ENCODE results near the gene ERFL.

ERFL gene

GRCh38 chr19:41861846-41862245, 66.4 kb downstream of the ERFL start:
- TF ChIP-seq TCF12 (IDR thresholded peaks at IDR 0.05; ENCODE audit: low read depth), result no peak
- TF ChIP-seq FOXM1 (IDR thresholded peaks at IDR 0.05; ENCODE audit: borderline replicate concordance, low read depth), result no peak
- TF ChIP-seq, protein P1, sequence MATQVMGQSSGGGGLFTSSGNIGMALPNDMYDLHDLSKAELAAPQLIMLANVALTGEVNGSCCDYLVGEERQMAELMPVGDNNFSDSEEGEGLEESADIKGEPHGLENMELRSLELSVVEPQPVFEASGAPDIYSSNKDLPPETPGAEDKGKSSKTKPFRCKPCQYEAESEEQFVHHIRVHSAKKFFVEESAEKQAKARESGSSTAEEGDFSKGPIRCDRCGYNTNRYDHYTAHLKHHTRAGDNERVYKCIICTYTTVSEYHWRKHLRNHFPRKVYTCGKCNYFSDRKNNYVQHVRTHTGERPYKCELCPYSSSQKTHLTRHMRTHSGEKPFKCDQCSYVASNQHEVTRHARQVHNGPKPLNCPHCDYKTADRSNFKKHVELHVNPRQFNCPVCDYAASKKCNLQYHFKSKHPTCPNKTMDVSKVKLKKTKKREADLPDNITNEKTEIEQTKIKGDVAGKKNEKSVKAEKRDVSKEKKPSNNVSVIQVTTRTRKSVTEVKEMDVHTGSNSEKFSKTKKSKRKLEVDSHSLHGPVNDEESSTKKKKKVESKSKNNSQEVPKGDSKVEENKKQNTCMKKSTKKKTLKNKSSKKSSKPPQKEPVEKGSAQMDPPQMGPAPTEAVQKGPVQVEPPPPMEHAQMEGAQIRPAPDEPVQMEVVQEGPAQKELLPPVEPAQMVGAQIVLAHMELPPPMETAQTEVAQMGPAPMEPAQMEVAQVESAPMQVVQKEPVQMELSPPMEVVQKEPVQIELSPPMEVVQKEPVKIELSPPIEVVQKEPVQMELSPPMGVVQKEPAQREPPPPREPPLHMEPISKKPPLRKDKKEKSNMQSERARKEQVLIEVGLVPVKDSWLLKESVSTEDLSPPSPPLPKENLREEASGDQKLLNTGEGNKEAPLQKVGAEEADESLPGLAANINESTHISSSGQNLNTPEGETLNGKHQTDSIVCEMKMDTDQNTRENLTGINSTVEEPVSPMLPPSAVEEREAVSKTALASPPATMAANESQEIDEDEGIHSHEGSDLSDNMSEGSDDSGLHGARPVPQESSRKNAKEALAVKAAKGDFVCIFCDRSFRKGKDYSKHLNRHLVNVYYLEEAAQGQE (IDR thresholded peaks at IDR 0.05; ENCODE audit: low read depth), result no peak
- no peak for TF ChIP-seq ZBTB7A (IDR thresholded peaks at IDR 0.05; ENCODE audit: low read depth)
- TF ChIP-seq YY1 (IDR thresholded peaks at IDR 0.05; ENCODE audit: low read depth), result no peak
- no peak for TF ChIP-seq EP300 (IDR thresholded peaks at IDR 0.05; ENCODE audit: borderline replicate concordance)
- TF ChIP-seq, protein P2, sequence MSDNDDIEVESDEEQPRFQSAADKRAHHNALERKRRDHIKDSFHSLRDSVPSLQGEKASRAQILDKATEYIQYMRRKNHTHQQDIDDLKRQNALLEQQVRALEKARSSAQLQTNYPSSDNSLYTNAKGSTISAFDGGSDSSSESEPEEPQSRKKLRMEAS (IDR thresholded peaks at IDR 0.05), result no peak
- TF ChIP-seq EGR1 (IDR thresholded peaks at IDR 0.05), result no peak
- TF ChIP-seq CREB1 (IDR thresholded peaks at IDR 0.05; ENCODE audit: low read depth), result no peak
- TF ChIP-seq TAF1 (IDR thresholded peaks at IDR 0.05; ENCODE audit: low read depth), result no peak
- no peak for TF ChIP-seq RAD21 (IDR thresholded peaks at IDR 0.05; ENCODE audit: low read depth)
- no peak for TF ChIP-seq NFIC (IDR thresholded peaks at IDR 0.05)
- no peak for TF ChIP-seq CEBPB (IDR thresholded peaks at IDR 0.05)
- TF ChIP-seq, protein P3, sequence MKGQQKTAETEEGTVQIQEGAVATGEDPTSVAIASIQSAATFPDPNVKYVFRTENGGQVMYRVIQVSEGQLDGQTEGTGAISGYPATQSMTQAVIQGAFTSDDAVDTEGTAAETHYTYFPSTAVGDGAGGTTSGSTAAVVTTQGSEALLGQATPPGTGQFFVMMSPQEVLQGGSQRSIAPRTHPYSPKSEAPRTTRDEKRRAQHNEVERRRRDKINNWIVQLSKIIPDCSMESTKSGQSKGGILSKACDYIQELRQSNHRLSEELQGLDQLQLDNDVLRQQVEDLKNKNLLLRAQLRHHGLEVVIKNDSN (IDR thresholded peaks at IDR 0.05), result no peak
- no peak for TF ChIP-seq TEAD4 (IDR thresholded peaks at IDR 0.05)

GRCh38 chr19:41861116-41861768, 67.0 kb downstream of the ERFL start:
- TF ChIP-seq TEAD4 (IDR thresholded peaks at IDR 0.05), result no peak
- no peak for TF ChIP-seq ZBTB7A (IDR thresholded peaks at IDR 0.05; ENCODE audit: low read depth)
- no peak for TF ChIP-seq YY1 (IDR thresholded peaks at IDR 0.05; ENCODE audit: low read depth)
- no peak for TF ChIP-seq NFIC (IDR thresholded peaks at IDR 0.05)
- TF ChIP-seq, protein P3 (IDR thresholded peaks at IDR 0.05), result no peak
- TF ChIP-seq RAD21 (IDR thresholded peaks at IDR 0.05; ENCODE audit: low read depth), result no peak
- no peak for TF ChIP-seq FOXM1 (IDR thresholded peaks at IDR 0.05; ENCODE audit: borderline replicate concordance, low read depth)
- no peak for TF ChIP-seq EP300 (IDR thresholded peaks at IDR 0.05; ENCODE audit: borderline replicate concordance)
- no peak for TF ChIP-seq TAF1 (IDR thresholded peaks at IDR 0.05; ENCODE audit: low read depth)
- TF ChIP-seq TCF12 (IDR thresholded peaks at IDR 0.05; ENCODE audit: low read depth), result no peak
- no peak for TF ChIP-seq CEBPB (IDR thresholded peaks at IDR 0.05)
- TF ChIP-seq, protein P2 (IDR thresholded peaks at IDR 0.05), result no peak
- TF ChIP-seq CREB1 (IDR thresholded peaks at IDR 0.05; ENCODE audit: low read depth), result no peak

GRCh38 chr19:41860419-41861115, 67.7 kb downstream of the ERFL start:
- no peak for TF ChIP-seq TAF1 (IDR thresholded peaks at IDR 0.05; ENCODE audit: low read depth)
- TF ChIP-seq CREB1 (IDR thresholded peaks at IDR 0.05; ENCODE audit: low read depth), result no peak
- no peak for TF ChIP-seq TCF12 (IDR thresholded peaks at IDR 0.05; ENCODE audit: low read depth)
- TF ChIP-seq RAD21 (IDR thresholded peaks at IDR 0.05; ENCODE audit: low read depth), result no peak
- TF ChIP-seq YY1 (IDR thresholded peaks at IDR 0.05; ENCODE audit: low read depth), result no peak
- TF ChIP-seq, protein P2 (IDR thresholded peaks at IDR 0.05), result no peak
- TF ChIP-seq EP300 (IDR thresholded peaks at IDR 0.05; ENCODE audit: borderline replicate concordance), result no peak
- no peak for TF ChIP-seq TEAD4 (IDR thresholded peaks at IDR 0.05)
- TF ChIP-seq NFIC (IDR thresholded peaks at IDR 0.05), result no peak
- no peak for TF ChIP-seq CEBPB (IDR thresholded peaks at IDR 0.05)
- no peak for TF ChIP-seq ZBTB7A (IDR thresholded peaks at IDR 0.05; ENCODE audit: low read depth)
- TF ChIP-seq EGR1 (IDR thresholded peaks at IDR 0.05), result no peak
- TF ChIP-seq, protein P3 (IDR thresholded peaks at IDR 0.05), result no peak
- TF ChIP-seq, protein P1 (IDR thresholded peaks at IDR 0.05; ENCODE audit: low read depth), result no peak
- no peak for TF ChIP-seq FOXM1 (IDR thresholded peaks at IDR 0.05; ENCODE audit: borderline replicate concordance, low read depth)

DNA sequence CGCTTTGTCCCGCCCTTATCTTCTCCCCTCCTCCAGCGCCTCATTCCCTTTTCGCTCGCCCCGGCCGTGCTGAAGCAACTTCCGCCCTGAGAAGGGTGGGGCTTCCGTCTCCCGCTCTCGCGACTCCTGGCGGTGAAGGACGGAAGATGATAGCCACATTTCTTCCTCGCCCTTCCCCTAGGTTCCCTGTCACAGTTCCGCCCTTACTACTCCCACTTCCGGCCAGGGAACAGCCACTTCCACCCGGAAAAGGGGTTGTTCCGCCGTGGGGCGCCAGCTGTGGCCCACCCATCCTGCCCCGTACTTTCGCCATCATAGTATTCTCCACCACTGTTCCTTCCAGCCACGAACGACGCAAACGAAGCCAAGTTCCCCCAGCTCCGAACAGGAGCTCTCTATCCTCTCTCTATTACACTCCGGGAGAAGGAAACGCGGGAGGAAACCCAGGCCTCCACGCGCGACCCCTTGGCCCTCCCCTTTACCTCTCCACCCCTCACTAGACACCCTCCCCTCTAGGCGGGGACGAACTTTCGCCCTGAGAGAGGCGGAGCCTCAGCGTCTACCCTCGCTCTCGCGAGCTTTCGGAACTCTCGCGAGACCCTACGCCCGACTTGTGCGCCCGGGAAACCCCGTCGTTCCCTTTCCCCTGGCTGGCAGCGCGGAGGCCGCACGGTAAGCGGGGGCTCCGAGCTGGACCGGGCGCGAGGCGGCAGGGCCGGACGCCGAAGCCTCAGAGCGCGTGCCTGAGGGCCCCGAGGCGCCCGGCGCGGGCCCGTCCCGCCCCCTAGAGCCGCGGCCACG, 68.4 kb downstream of the ERFL start, which contains the start of gene RPS19:
Gene RPS19 (plus strand): TSS at position 638 of the 801 bp plus-strand sequence. CDS start 520 bp downstream, outside the sequence.
- TF ChIP-seq YY1 (IDR thresholded peaks at IDR 0.05; ENCODE audit: low read depth) (peak; percentile 64; the same call in 1 of the 2 replicates), EGR1 (IDR thresholded peaks at IDR 0.05) (0 out of 2 replicates have a peak, but pooled peaks have one; percentile 38), EP300 (IDR thresholded peaks at IDR 0.05; ENCODE audit: borderline replicate concordance) (no peak), TAF1 (IDR thresholded peaks at IDR 0.05; ENCODE audit: low read depth) (peak; percentile 94), CREB1 (IDR thresholded peaks at IDR 0.05; ENCODE audit: low read depth) (peak; percentile 60), ZBTB7A (IDR thresholded peaks at IDR 0.05; ENCODE audit: low read depth) (0 out of 2 replicates have a peak, but pooled peaks have one; percentile 44), NFIC (IDR thresholded peaks at IDR 0.05) (peak; percentile 6; the same call in 1 of the 2 replicates), TCF12 (IDR thresholded peaks at IDR 0.05; ENCODE audit: low read depth) (peak; percentile 46; the same call in 1 of the 2 replicates), FOXM1 (IDR thresholded peaks at IDR 0.05; ENCODE audit: borderline replicate concordance, low read depth) (no peak)
- TF ChIP-seq, protein P3 (IDR thresholded peaks at IDR 0.05), result no peak
- TF ChIP-seq, protein P2 (IDR thresholded peaks at IDR 0.05), result peak; percentile 81
- TF ChIP-seq, protein P1 (IDR thresholded peaks at IDR 0.05; ENCODE audit: low read depth), result no peak; the same call in 1 of the 2 replicates

All from Ishikawa (cell line).